ENCODE measurements around the gene GRIPAP1.

GRCh38 chrX:49003696-49004095 lies 1.6 kb upstream of the GRIPAP1 start:
- no peak for TF ChIP-seq CTCF (IDR thresholded peaks at IDR 0.05)
- no peak for TF ChIP-seq POLR2A (IDR thresholded peaks at IDR 0.05)
